G401.6 (cell line): ENCODE results near the gene NEMP1.
"Not testable (repeated sequence)": the region's sequence is repeated elsewhere in the genome, so short reads cannot be mapped to it uniquely, and the experiment has no call there.

Experiments used
- FAIRE-seq: peaks from 2 replicates; lab custom pipeline; 2012; peaks lifted over from hg19 to GRCh38; lab: Jason Lieb, UNC

Gene NEMP1

GRCh38 chr12:57053901-57054300 lies 24.7 kb downstream of the NEMP1 start:
- not testable (repeated sequence) for FAIRE-seq

GRCh38 chr12:57053146-57053545 lies 25.4 kb downstream of the NEMP1 start:
- FAIRE-seq = not testable (repeated sequence)

GRCh38 chr12:57051011-57051410 lies 27.6 kb downstream of the NEMP1 start:
- FAIRE-seq = no peak

- FAIRE-seq = no peak
These were observed 28.7 kb downstream of the NEMP1 start, which contains the start of gene MYO1A for GRCh38 chr12:57049890-57050289. TSS of gene MYO1A (minus strand) at chr12:57050129. CDS start at chr12:57048323, 1,806 bp downstream.

- FAIRE-seq = no peak
These were observed 29.5 kb downstream of the NEMP1 start for GRCh38 chr12:57049119-57049446.

- FAIRE-seq = no peak
These were observed 30.0 kb downstream of the NEMP1 start for GRCh38 chr12:57048423-57049118.

- FAIRE-seq = no peak
These were observed 30.6 kb downstream of the NEMP1 start for GRCh38 chr12:57047981-57048380.

GRCh38 chr12:57046947-57047890 lies 31.4 kb downstream of the NEMP1 start:
- no peak for FAIRE-seq

GRCh38 chr12:57046086-57046791 lies 32.4 kb downstream of the NEMP1 start:
- no peak for FAIRE-seq

GRCh38 chr12:57044889-57045288 lies 33.7 kb downstream of the NEMP1 start:
- no peak for FAIRE-seq

GRCh38 chr12:57044468-57044867 lies 34.1 kb downstream of the NEMP1 start:
- FAIRE-seq = no peak

GRCh38 chr12:57042695-57043094 lies 35.9 kb downstream of the NEMP1 start:
- FAIRE-seq = no peak

- FAIRE-seq = no peak
These were observed 37.8 kb downstream of the NEMP1 start for GRCh38 chr12:57040750-57041149.

GRCh38 chr12:57040211-57040610 lies 38.4 kb downstream of the NEMP1 start:
- no peak for FAIRE-seq

- FAIRE-seq = no peak
These were observed 39.4 kb downstream of the NEMP1 start for GRCh38 chr12:57039016-57039798.

- no peak for FAIRE-seq
These were observed 41.3 kb downstream of the NEMP1 start for GRCh38 chr12:57037264-57037663.

GRCh38 chr12:57033431-57033830 lies 45.2 kb downstream of the NEMP1 start:
- no peak for FAIRE-seq

- FAIRE-seq = no peak
These were observed 46.8 kb downstream of the NEMP1 start for GRCh38 chr12:57031789-57032188.

GRCh38 chr12:57031138-57031725 lies 47.4 kb downstream of the NEMP1 start:
- FAIRE-seq = no peak

GRCh38 chr12:57029457-57029856 lies 49.1 kb downstream of the NEMP1 start:
- no peak for FAIRE-seq

- FAIRE-seq = no peak
These were observed 50.8 kb downstream of the NEMP1 start for GRCh38 chr12:57027805-57028153.
